BJ (cell line): ENCODE results near the gene DGLUCY. TPM values are rescaled to one million over a fixed set of nuclear protein-coding genes. Genes with fewer than 3 reads are reported as not detected.

Source experiments
- CTCF ChIA-PET: fragments of 350-600 bp; formaldehyde crosslinking; extraction: SDS; loops from one replicate; lab custom pipeline; 2021; ENCODE audit warnings: antibody characterized with exemption, inconsistent platforms; lab: Yijun Ruan, JAX
- POLR2A ChIA-PET: fragments of 300-600 bp; sonication (Branson Sonifier 250); formaldehyde crosslinking; extraction: SDS; loops from one replicate; lab custom pipeline; 2021; ENCODE audit warnings: antibody characterized with exemption; lab: Charles Lee
- DNase-seq: peaks from one replicate; pipeline ENCODE4 v3.0.0-alpha.2; 2011; ENCODE audit warnings: low read depth
- H3K27me3 ChIP-seq: 2 replicates; pipeline ENCODE4 v1.6.0; 2011; ENCODE audit warnings: low read length; ENCODE audit not compliant: control insufficient read depth, insufficient read depth
- H3K36me3 ChIP-seq: 2 replicates; pipeline ENCODE4 v1.5.1; 2011; ENCODE audit warnings: low read length; ENCODE audit not compliant: control insufficient read depth, insufficient read depth
- H3K4me3 ChIP-seq: 2 replicates; pipeline ENCODE4 v1.5.1; 2011; ENCODE audit warnings: low read depth, mild to moderate bottlenecking, control low read depth, low read length
- CTCF ChIP-seq: IDR thresholded peaks from 2 replicates; pipeline ENCODE4 v1.5.1; 2011; ENCODE audit warnings: low read depth, mild to moderate bottlenecking, control low read depth, inconsistent platforms, low read length, moderate library complexity; ENCODE audit not compliant: insufficient read depth
- polyA plus RNA-seq: library from polyadenylated mRNA; depleted of rRNA; stranded (reverse); fragments of >200 nt; gene quantifications from 2 replicates; pipeline ENCODE4 v1.2.3, GENCODE V29; 2011

The DGLUCY gene
- polyA plus RNA-seq, 1 experiment = 18.9 TPM

GRCh38 chr14:91135039-91135438, 21.2 kb downstream of the DGLUCY start:
- TF ChIP-seq CTCF = no peak
- DNase-seq = no peak
- Histone ChIP-seq H3K27me3 (no peaks in the 10 kb centered on the region), H3K4me3 (no peak overlapping the region), H3K36me3 (no peaks in the 10 kb centered on the region)
- POLR2A ChIA-PET = no interaction called here
- CTCF ChIA-PET = interaction anchor here (1.0 kb wide), 1 partner anchor 38 kb away, joined by 3 read pairs; no protein-coding TSS in a partner anchor

GRCh38 chr14:91138511-91139359, 24.9 kb downstream of the DGLUCY start:
- Histone ChIP-seq H3K36me3 (no peaks in the 10 kb centered on the region), H3K4me3 (no peak overlapping the region), H3K27me3 (no peaks in the 10 kb centered on the region)
- ChIA-PET CTCF (interaction anchor here (0.6 to 4.0 kb wide), 12 partner anchors 9 to 251 kb away, joined by 3 to 38 read pairs (median 3); no protein-coding TSS in a partner anchor), POLR2A (no interaction called here)
- DNase-seq = no peak
- peak; percentile 52 for TF ChIP-seq CTCF

- no peaks in the 10 kb centered on the region for H3K27me3 ChIP-seq
- CTCF ChIA-PET = interaction anchor here (2.0 to 4.0 kb wide), 2 partner anchors 34 to 37 kb away, joined by 8 to 38 read pairs; no protein-coding TSS in a partner anchor
- no peak overlapping the region for H3K4me3 ChIP-seq
- DNase-seq = no peak
- POLR2A ChIA-PET = no interaction called here
- no peak for TF ChIP-seq CTCF
- H3K36me3 ChIP-seq = no peaks in the 10 kb centered on the region
Measured at GRCh38 chr14:91139776-91140175, 25.9 kb downstream of the DGLUCY start.

- TF ChIP-seq CTCF = peak; percentile 21; the same call in 1 of the 2 replicates
- no peak overlapping the region for H3K4me3 ChIP-seq
- H3K36me3 ChIP-seq = no peaks in the 10 kb centered on the region
- no peak for DNase-seq
- ChIA-PET CTCF (interaction anchor here (2.0 kb wide), 1 partner anchor 36 kb away, joined by 8 read pairs; no protein-coding TSS in a partner anchor), POLR2A (no interaction called here)
- no peaks in the 10 kb centered on the region for H3K27me3 ChIP-seq
Measured at GRCh38 chr14:91140672-91141071, 26.8 kb downstream of the DGLUCY start.

GRCh38 chr14:91142214-91142668, 28.4 kb downstream of the DGLUCY start:
- ChIA-PET POLR2A (no interaction called here), CTCF (interaction anchor here (0.6 to 1.7 kb wide), 2 partner anchors 10 to 30 kb away, joined by 3 read pairs; no protein-coding TSS in a partner anchor)
- Histone ChIP-seq H3K36me3 (no peaks in the 10 kb centered on the region), H3K4me3 (no peak overlapping the region), H3K27me3 (no peaks in the 10 kb centered on the region)
- DNase-seq = no peak
- no peak for TF ChIP-seq CTCF
